Gastrocnemius medialis (tissue), 4 donors: ENCODE results near the gene NRAS.

Source experiments
- POLR2A ChIP-seq, 2 donors: fragments of 450-650 bp; IDR thresholded peaks; one replicate each; pipeline ENCODE4 v1.6.1; 2017; ENCODE audit warnings: antibody characterized with exemption in 2 of 2, mild to moderate bottlenecking in 2 of 2, moderate library complexity in 2 of 2
- TF ChIP-seq, protein P1 (sequence below), 5 experiments: fragments of 450-650 bp in 3 of 5; fragments of 200-600 bp in 2 of 5; sonication (generic) in 2 of 5; IDR thresholded peaks in 4 of 5; conservative IDR thresholded peaks in 1 of 5; 1 replicate in 4 of 5; 2 replicates in 1 of 5; pipeline ENCODE4 v1.5.1; 2016 to 2019; ENCODE audit warnings: antibody characterized with exemption in 5 of 5, mild to moderate bottlenecking in 3 of 5, moderate library complexity in 3 of 5

DNA sequence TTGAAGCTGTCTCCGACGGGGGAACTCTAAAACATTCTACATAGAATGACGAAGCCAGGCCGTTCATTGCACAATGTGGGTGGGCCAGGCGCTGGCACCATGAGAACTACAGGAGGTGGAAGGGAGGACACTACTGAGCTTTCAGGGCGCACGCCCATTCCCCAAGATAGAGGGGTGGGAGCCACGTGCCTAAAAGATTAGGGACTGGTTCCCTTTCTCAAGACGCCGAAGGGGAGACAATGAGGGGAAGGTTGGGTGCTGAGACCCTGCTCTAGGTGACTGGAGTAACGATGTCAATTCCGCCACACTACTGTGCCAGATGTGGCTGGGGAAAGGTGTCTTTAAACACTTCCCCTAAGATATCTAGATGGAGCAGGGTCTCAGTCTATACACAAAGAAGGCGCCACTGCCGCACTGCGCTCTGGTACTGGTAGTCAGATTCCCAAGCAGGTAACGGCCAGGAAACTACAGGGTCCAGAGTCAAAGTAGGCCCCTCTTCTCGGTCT is 40.4 kb upstream of the NRAS start:
- TF ChIP-seq, protein P1, sequence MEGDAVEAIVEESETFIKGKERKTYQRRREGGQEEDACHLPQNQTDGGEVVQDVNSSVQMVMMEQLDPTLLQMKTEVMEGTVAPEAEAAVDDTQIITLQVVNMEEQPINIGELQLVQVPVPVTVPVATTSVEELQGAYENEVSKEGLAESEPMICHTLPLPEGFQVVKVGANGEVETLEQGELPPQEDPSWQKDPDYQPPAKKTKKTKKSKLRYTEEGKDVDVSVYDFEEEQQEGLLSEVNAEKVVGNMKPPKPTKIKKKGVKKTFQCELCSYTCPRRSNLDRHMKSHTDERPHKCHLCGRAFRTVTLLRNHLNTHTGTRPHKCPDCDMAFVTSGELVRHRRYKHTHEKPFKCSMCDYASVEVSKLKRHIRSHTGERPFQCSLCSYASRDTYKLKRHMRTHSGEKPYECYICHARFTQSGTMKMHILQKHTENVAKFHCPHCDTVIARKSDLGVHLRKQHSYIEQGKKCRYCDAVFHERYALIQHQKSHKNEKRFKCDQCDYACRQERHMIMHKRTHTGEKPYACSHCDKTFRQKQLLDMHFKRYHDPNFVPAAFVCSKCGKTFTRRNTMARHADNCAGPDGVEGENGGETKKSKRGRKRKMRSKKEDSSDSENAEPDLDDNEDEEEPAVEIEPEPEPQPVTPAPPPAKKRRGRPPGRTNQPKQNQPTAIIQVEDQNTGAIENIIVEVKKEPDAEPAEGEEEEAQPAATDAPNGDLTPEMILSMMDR (IDR thresholded peaks at IDR 0.05 in 4 of 5, conservative IDR thresholded peaks at IDR 0.05 in 1 of 5), result no peak
- TF ChIP-seq POLR2A (IDR thresholded peaks at IDR 0.05), result no peak
